ENCODE results near the gene VOPP1.

DNA sequence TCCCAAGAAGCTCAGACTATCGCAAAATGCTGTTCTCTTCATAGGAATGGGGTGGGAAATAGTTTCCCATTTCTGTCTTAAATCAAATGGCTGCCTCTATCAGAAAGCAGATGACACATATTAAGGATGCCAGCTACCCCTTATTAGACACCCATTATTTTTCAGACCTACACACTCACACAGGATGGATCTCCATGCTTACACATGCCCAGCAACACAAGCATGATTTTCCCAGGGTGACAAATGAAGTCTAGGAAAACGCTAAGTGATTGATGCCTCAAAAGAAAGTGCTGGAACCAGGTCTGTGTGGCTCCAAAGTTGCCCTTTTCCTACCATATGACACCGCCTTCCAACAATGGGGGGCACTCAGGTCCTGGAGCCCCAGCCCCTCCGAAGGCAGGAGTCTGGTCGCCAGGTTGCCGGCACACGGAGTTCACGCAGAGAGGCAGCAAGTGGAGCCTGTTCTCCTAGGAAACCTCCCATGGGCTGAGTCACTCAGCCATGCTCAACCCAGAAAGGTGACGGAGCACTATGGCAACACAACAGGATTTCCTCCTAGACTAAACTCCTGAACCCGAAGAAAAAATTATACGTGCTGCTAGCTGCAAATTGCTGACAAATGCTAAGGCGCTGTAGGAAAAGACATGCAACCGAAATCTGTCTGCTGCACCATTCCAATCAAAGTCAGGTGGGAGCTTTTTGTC lies 19.8 kb downstream of the VOPP1 start:
- no peak for TF ChIP-seq EZH2 (IDR thresholded peaks at IDR 0.05; ENCODE audit: low read length, missing control alignments)
- TF ChIP-seq, protein P1, sequence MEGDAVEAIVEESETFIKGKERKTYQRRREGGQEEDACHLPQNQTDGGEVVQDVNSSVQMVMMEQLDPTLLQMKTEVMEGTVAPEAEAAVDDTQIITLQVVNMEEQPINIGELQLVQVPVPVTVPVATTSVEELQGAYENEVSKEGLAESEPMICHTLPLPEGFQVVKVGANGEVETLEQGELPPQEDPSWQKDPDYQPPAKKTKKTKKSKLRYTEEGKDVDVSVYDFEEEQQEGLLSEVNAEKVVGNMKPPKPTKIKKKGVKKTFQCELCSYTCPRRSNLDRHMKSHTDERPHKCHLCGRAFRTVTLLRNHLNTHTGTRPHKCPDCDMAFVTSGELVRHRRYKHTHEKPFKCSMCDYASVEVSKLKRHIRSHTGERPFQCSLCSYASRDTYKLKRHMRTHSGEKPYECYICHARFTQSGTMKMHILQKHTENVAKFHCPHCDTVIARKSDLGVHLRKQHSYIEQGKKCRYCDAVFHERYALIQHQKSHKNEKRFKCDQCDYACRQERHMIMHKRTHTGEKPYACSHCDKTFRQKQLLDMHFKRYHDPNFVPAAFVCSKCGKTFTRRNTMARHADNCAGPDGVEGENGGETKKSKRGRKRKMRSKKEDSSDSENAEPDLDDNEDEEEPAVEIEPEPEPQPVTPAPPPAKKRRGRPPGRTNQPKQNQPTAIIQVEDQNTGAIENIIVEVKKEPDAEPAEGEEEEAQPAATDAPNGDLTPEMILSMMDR (conservative IDR thresholded peaks at IDR 0.05 in 1 of 2, IDR thresholded peaks at IDR 0.05 in 1 of 2; ENCODE audit: low read depth in 1 of 2, low read length in 2 of 2) = no peak
